ENCODE results near the gene ARHGAP22. TPM values are rescaled to one million over a fixed set of nuclear protein-coding genes. Genes with fewer than 3 reads are reported as not detected.

The ARHGAP22 gene
- total RNA-seq, 1 experiment from 2014 or later = 3.0 TPM

DNA sequence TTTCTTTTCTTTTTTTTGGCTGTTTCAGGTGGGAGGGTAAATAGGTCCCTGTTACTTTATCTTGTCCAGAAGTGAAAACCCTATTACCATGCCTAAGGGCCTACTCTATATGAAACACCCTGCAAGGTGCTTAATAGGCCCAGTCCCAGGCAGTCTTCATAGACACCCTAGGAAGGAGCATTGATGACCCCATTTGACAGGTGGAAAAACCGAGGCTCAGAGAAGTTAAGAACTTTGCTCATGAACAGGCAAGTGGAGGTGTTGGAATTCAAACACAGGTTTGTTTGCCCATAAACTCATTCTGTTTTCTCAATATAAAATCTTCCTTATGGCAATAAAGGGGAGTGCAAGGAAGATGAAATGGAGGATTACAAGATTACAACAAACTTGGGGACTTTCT is 115.8 kb downstream of the ARHGAP22 start:
- DNase-seq (ENCODE audit: extremely low read depth, low read depth) = no peak

DNA sequence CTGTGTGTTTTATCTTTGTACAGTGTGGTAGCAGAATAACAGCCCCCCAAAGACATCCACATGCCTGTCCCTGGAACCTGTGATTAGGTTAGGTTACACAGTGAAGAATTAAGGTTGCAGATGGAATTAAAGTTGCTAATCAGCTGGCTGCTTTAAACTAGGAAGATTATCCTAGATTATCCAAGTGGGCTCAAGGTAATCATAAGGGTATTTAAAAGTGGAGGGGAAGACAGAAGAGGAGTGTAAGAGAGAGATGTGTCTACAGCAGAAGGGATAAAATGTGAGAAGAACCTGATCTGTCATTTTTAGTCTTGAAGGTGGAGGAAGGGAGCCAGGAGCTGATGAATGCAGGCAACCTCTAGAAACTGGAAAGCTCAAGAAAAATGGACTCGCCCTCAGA is 117.6 kb downstream of the ARHGAP22 start:
- DNase-seq (ENCODE audit: extremely low read depth, low read depth) = no peak

DNA sequence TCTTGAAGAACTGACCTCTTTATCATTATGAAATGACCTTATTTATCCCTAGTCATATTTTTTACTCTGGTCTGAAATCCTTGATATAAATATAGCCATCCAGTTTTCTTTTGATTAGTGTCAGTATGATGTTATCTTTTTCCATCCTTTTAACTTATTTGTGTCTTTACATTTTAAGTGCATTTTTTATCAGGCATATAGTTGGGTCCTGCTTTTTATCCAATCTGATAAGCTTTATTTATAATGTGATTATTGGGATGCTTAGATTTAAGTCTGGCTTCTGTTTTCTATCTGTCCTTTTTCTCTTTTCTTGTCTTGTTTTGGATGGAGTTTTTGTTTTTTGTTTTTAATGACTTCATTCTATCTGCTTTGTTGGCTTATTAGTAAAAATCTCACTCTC is 119.2 kb downstream of the ARHGAP22 start:
- no peak for DNase-seq (ENCODE audit: extremely low read depth, low read depth)

DNA sequence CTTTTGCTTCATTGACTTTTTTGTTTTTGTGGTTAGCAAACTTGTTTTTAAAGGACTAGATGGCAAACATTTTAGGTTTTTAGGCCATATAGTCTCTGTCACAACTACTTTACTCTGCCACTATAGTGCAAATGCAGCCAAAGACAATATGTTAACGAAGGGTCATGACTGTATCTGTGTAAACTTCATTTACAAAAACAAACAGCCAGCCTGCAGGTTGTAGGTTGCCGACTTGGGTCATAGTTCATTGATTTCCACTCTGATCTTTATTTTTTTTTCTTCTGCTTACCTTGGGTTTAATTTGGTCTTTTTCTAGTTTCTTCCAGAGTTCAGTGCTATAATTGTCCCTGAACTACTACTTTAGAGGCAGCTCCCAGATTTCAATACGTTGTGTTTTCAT is 120.0 kb downstream of the ARHGAP22 start:
- no peak for DNase-seq (ENCODE audit: extremely low read depth, low read depth)

DNA sequence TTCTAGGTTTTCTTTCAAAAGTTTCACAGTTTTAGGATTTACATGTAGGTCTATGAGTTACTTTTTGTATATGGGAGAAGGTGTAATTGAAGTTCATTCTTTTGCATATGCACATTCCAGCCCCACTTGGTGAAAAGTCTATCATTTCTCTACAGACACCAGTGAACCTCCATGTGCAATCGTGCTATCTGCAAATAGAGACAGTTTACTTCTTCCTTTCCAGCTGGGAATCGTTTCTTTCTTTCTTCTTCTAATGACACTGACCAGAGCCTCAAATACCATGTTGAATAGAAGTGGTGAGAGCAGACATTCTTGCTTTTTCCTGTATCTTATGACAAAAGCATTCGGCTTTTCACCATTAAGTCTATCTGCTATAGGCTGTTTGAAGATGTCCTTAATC is 122.7 kb downstream of the ARHGAP22 start:
- no peak for DNase-seq (ENCODE audit: extremely low read depth, low read depth)

DNA sequence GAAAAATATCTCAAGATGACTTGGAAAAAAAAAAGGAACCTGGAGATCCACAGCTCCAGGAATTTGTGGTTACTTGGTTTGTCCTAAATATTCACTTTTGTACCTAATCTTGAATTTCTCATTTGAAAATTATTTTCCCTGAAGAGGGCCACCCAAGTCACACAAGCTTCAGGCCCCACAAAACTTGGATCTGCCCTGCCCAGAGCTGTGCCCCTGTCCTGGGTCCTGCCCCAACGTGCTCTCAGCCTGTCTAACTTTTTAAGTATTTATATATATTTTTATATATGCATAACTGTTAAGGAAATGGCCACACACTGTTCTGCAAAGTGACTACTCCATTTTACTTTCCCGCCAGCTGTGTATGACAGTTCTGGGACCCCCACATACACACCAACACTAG is 123.5 kb downstream of the ARHGAP22 start:
- no peak for DNase-seq (ENCODE audit: extremely low read depth, low read depth)

DNA sequence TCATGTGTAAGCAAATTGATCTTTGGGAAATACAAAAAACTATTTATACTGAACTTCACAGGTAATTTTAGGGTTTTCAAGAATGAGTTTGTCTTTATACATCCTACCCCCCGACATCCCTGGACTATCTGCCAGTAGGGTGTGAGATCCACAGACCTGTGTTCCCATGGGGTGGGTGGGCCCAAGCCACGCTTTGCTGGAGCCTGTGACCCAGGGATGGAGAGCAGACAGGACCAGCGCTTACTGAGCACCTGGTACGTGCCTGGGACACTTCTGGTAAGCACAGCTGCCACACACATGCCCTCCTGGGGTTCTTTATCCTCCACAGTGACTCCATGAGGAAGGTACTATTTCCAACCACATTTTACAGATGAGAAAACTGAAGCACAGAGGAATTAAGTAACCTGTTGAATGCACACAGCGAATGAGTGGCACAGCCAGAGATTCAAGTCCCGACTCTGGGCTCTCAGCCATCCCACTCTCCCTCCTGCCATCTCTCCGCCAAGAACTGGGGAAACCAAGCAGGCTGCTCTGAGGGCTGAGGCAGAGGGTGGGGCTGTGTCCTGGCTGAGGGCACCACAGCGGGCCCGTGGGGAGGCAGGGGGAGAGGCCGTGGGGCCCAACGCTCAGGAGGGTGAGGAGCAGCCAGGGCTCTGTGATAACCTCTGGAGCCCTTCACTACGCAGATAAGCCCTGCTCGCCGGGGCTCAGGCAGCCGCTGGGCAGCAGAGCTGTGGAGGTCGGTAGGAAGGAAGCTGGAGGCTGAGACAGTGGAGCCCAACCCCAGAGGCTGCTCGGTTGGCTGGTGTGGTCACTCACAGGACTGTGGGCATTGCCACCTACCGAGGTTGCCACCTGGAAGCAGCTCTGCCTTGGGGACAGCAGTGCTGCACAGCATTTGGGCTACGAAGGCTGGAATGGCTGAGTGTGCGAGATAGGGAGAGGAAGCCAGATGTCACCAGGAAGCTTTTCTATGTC is 124.2 kb downstream of the ARHGAP22 start:
- no peak for DNase-seq (ENCODE audit: extremely low read depth, low read depth)

DNA sequence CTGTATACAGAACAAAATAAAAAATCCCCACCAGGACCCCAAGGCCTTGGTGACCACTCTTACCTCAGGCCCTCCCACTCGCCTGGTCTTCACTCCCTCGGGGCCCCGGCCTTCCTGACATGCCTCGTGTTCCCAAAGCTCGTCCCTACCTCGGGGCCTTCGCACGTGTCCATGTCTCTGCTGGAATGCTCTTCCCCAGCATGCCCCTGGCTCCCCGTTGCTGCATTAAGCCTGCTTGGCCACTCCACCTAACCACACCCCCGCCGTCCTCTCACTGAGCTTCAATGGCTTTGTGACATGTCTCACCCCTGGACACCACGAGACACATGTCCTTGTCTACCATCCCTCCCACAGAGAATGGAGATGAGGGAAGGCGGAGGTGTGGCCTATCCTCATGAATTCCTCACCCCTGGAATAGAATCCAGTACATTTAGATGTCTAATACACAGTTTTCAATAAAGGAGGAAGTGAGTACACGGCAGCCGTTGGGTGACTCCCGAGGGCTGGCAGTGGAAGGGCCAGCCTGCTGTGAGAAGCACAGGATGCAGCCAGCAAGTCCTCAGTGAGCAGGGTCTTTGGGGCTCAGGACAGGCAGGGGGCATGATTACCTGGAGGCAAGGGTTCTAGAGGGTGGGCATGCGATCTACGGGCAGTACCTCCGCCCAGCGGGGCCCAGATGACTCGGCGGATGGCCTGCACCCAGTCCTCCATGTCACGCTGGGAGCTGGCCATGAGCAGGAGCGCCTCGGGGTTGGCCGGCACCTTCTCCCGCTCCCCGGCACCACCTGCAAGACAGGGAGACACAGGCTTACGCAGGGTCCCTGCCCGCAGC is 125.7 kb downstream of the ARHGAP22 start:
- no peak for DNase-seq (ENCODE audit: extremely low read depth, low read depth)

DNA sequence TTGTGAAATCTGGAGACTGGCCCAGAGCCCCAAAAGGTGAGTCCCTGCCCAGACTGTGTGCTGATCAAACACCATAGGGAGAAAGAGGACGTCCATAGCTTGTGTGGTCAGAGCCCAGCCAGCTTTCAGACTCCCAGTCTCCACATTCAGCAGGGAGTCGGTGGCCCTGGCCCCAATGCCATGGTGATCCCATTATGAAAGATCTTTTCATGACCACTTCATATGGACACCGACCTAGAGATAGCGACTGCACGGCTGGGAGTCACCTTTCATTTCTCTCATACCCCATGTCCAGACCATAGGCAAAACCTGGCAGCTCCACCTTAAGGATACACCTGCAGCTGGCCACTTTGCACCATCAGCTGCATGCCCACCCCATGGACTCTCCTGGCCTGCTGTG is 126.4 kb downstream of the ARHGAP22 start:
- DNase-seq (ENCODE audit: extremely low read depth, low read depth) = no peak

DNA sequence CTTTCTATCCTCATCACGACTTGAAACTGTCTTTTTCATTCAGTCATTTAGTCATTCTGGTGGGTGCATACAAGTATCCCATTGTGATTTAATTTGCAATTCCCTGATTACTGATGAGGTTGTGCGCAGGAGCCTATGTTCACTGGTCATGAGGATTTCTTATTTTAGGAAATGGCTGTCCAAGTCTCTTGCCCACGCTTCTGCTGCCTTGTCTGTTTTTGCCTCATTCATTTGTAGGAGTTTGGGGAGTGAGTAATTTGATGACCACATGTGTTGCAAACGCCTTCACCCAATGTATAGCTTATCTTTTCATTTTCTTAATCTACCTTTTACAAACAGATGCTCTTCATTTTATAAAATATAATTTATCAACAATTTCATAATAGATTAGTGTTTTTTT is 127.3 kb downstream of the ARHGAP22 start:
- no peak for DNase-seq (ENCODE audit: extremely low read depth, low read depth)

DNA sequence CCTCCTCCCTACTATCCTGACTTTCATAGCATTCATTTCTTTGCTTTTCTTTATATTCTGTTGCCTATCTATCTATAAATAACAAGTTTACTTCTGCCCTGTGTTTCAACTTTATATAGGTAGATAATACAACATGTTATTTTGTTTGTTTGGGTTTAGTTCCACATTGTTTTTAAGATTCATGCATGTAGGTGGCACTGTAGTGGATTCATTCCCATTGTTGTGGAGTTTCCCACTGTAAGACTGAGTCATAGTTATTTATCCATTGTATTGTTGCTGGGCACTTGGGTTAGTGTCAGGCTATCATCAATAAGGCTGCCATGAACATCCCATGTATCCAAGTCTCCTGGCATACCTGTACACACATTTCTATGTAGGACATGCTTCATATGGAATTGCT is 127.7 kb downstream of the ARHGAP22 start:
- DNase-seq (ENCODE audit: extremely low read depth, low read depth) = no peak

DNA sequence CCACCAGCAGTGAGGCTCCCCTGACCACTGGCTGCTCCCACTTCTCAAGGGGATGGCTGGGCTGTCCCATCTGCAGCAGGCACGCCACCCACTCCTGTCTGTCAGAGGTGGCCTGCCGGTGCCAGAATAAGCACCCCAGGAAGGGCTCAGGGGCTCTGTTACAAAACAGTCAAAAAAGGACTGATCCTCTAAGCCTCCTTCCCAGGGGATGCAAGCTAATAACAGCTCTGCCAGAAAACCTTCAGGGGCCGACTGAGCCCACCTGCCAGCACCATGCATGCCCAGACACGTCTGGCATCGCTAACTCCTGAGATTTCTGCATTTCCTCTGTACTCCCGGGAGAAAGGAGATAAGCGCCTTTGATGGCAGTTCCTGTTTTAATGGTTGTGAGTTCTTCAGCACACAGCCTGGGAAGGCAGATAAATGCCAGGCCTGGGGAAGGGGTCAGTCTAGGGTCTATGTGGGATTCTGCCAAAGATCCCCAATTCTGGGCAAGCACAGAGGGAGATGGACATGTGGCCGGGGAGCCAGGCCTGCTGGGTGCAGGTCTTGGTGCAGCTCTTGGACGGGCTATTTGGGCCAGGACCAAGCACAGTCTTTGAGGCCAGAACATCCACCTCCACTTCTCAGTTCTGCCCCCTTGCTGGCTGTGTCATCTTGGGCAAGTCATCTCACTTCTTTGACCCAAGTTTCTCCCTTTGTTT is 128.4 kb downstream of the ARHGAP22 start:
- DNase-seq (ENCODE audit: extremely low read depth, low read depth) = no peak

DNA sequence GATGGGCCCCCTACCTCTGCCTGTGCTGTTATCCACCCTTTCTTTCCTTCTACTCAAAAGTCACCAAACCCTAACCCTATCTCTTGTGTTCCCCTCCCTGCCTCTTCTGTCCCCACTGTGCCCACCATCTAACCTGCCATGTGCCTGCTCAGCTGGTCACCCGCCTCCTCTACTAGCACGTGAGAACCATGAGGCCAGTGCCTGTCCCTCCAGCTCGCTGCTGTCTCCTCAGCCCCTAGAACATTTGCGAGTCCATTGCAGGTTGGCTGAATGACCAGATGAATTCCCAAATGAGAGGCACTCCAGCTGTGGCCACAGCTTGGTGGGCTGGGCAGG is 129.0 kb downstream of the ARHGAP22 start:
- no peak for DNase-seq (ENCODE audit: extremely low read depth, low read depth)

DNA sequence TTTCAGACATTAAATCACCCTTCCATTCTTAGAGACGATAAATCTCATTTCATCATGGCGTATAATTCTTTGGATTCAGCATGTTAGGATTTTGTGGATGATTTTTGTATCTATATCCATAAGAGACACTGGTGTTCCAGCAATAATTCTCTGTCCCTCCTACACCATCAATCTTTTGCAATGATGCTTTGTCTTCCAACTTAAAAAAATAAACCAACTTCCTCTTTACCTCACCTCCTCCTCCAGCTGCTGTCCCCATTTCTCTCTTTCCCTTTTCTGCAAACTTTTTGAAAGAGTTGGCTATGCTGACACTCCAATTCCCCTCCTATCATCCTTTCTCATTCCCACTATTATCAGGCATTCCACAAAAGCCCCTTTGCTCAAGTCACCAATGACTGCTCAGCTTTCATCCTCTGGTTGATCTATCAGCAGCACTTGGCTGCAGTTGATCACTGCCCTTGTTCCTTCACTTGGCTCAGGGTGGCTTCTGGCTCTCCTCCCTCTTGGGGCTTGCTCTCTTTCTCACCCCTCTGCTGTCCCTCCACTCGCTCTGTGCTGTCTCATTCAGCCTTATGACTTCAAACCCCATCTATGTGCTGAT is 130.0 kb downstream of the ARHGAP22 start:
- DNase-seq (ENCODE audit: extremely low read depth, low read depth) = no peak

DNA sequence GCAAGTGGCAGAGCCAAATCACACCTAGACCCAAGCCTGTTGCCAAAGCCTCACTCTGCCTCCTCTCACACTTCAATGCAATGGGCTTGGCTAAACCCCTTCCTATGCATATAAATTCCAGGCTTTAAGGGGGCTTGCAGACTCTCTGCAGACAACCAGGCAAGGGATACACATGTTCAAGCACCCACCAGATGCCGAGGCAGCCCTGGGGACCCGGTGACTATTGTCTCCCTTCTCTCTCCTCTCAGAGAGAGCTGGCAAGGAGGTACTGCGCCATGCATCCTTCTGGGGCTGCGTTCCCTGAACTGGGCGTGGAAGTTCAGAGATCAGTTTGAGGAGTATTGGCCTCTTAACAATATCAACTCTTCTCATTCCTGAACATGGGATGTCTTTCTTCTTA is 131.2 kb downstream of the ARHGAP22 start:
- no peak for DNase-seq (ENCODE audit: extremely low read depth, low read depth)

DNA sequence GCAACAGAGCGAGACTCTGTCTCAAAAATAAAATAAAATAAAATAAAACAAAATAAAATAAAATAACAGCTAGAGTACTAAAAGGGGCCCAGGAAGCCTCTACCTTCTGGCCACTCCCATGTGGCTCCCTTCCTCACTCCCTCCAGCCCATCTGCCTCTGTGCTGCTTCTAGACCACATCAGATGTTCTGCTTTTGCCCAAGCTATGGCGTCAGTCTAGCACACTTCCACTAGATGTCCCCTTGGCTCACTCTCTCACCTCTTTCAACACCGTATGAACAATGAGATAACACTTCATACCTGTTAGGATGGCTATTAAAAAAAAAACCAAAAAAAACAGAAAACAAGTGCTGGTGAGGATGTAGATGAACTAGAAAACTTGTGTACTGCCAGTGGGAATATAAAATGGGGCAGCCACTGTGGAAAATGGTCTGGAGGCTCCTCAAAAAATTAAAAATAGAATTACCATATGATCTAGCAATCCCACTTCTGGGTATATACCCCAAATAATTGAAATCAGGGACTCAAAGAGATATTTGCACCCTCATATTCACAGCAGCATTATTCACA is 132.3 kb downstream of the ARHGAP22 start:
- DNase-seq (ENCODE audit: extremely low read depth, low read depth) = no peak

DNA sequence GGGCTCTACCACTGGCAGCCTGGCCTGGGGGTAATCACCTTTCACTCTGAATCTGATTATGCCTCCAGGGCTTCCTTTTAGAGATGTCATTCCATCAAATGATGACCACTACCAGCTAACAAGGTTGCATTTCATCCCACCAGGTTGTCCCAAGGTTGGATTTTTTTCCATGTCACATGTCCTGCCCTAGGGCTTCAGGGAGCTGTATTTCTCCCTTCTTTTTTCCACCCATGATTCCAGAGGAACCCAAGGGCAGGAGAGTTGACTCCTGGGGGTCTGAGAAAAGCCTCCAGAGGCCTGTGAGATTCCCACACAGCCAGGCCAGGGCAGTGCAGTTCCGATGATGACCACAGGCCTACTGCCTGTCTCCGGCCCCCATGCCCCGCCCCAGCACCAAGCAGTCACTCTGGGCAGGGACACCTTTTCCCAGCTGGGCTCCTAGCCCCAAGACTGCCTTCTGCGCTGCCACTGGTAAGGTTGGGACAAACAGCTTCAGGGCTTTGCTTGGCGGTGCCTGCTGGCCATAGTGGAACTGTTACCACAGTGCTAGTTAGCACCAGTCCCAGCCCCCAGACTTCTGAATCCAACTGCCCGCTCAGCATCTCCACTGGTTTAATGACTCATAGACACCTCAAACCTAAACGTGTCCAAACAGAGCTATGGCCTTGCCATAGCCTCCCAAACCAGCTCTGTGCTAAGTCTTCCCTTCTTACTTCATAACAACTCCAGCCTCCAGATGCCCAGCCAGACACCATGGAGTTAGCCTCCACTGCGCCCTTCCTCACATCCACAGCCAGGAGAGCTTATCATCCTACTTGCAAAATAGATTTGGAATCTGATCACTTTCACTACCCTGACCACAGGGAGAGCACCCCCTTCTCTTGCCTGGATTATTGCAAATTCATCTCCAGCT is 133.7 kb downstream of the ARHGAP22 start:
- DNase-seq (ENCODE audit: extremely low read depth, low read depth) = no peak

DNA sequence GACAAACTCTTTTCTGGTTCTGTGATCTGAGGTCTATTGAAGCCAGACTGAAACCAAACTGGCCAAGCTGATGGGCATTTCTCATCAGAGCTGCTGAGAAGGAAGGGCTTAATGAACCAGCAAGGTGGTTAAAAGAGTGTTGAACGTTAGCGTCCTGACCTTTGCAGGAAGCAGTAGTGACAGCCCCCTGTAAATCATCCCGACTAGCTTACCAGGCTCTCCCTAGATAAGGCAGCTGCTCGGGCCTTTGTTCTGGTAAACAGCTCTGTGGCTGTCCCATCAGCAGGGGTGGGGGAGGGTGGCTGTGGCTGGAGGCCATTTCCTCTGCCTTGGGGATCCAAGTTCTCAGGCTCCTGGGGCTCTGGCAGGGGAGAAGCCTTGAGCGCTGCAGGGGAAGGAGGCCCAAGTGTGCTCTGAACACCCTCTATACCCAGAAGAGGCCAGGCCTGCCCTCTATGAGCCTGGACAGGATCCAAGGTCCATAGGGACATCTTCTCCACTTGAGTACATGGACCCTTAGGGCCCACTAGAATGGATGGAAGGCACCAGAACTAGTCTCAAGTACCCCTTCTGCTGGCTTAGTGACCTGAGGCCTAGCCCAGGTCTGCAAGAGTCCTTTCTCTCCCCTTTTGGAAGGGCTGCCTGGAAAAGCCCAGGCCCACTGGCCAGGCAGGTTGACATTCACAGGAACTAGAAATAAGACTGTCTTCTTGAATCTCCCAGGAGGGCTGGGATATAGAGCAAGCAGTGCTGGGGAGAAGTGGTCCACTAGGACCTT is 134.6 kb downstream of the ARHGAP22 start:
- DNase-seq (ENCODE audit: extremely low read depth, low read depth) = no peak
